ENCODE data around the gene CDKAL1.

Gene CDKAL1

DNA sequence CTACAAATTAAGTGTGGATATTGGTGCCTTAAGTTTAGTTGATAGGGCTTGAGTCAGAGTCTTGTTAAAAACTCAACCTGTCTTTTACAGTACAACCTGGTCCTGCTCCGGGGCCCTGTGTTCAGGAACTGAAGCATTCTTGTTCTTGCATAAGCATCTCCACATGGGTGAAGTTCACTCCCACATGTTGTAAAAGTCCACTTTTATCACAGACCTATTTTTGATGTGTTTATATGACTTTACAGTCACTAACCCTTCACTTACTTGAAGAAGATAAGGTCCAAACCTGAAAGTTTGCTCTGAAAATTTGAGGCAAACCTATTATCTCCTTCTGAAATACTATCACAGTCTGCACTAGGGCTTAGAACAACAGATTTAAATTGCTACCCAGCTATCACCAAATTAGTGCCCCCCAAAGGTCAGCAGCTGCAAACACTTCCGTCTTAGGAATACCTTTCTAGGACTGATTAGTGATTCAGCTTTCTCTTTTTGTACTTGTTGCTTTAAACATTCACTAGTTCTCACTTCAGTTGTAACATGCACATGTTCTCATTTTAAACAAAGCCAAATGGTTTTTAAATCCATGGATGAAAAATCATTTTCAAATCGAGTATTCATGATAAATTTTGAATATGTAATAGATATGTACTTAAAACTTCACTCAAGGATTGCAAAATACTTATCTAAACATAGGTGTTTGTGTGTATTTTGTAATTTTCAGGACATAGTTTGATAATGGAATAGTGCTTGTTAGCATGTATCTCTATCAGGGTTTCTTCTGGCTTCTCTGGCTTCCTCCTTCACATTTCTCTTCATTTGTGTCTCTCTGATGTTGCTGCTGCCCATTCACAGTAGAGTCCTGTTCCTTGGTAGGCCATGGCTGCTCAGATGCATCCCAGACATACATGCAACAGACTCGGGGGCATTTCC, 589.5 kb downstream of the CDKAL1 start:
- no peak for TF ChIP-seq CTBP1 (IDR thresholded peaks at IDR 0.05; ENCODE audit: borderline replicate concordance)
- TF ChIP-seq ZNF384 (IDR thresholded peaks at IDR 0.05), result no peak
- no peak for TF ChIP-seq FOXM1 (IDR thresholded peaks at IDR 0.05; ENCODE audit: borderline replicate concordance)
- TF ChIP-seq HDGF (IDR thresholded peaks at IDR 0.05; ENCODE audit: borderline replicate concordance), result no peak
- no peak for TF ChIP-seq L3MBTL2 (conservative IDR thresholded peaks at IDR 0.05)
- TF ChIP-seq ELF4 (IDR thresholded peaks at IDR 0.05), result no peak
- TF ChIP-seq BHLHE40 (IDR thresholded peaks at IDR 0.05; ENCODE audit: borderline replicate concordance), result no peak
- TF ChIP-seq, protein P1, sequence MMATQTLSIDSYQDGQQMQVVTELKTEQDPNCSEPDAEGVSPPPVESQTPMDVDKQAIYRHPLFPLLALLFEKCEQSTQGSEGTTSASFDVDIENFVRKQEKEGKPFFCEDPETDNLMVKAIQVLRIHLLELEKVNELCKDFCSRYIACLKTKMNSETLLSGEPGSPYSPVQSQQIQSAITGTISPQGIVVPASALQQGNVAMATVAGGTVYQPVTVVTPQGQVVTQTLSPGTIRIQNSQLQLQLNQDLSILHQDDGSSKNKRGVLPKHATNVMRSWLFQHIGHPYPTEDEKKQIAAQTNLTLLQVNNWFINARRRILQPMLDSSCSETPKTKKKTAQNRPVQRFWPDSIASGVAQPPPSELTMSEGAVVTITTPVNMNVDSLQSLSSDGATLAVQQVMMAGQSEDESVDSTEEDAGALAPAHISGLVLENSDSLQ (IDR thresholded peaks at IDR 0.05), result no peak
- no peak for DNase-seq (ENCODE audit: extremely low spot score)
- ChIA-PET CTCF (interaction anchor here (1.2 kb wide), 1 partner anchor 22 kb away, joined by 3 read pairs; no protein-coding TSS in a partner anchor), POLR2A (no interaction called here)

DNA sequence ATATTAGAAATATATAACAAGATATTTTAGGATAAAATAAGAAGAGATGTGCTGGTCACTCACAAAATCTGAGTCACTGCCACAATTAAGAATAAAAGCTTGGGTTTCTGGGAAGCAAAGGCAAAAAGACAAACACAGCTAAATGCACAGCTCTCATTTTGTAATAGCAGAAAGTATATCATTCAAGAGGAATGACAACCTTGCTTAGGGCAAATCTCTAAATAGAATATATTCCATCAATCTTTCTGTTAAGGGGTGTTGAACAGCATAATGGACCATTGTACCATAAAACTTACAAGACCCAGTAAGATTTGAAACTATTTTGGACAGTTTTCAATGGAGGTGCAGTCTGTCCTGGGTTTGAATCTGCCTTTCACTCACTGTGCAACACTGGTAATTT, 594.3 kb downstream of the CDKAL1 start:
- ChIA-PET POLR2A (no interaction called here), CTCF (no interaction called here)
- no peak for DNase-seq (ENCODE audit: extremely low spot score)
- no peak for TF ChIP-seq FOXM1 (IDR thresholded peaks at IDR 0.05; ENCODE audit: borderline replicate concordance)
- TF ChIP-seq ARNT (IDR thresholded peaks at IDR 0.05), result no peak
- no peak for TF ChIP-seq BHLHE40 (IDR thresholded peaks at IDR 0.05; ENCODE audit: borderline replicate concordance)
- TF ChIP-seq L3MBTL2 (conservative IDR thresholded peaks at IDR 0.05), result no peak
- TF ChIP-seq SP1 (IDR thresholded peaks at IDR 0.05), result no peak
- TF ChIP-seq, protein P1 (IDR thresholded peaks at IDR 0.05), result no peak
- no peak for TF ChIP-seq FOXK2 (IDR thresholded peaks at IDR 0.05)

DNA sequence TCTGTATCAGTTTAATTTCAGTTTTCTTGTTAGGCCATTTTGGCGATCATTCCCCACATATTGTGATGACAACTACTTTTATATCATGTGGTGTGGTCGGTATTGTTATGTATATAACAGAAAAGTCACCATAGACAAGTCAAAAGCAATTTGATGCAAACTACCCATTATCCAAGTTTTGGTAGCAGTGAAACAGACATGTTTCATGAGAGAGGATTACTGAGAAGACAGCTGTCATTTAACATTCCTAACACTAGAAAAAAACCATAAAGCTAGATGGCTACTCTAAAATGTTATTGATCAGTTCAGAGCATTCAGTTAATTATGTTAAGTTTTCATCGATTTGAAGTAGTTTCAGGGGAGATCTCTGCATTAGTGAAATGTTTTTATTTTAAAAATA, 597.1 kb downstream of the CDKAL1 start:
- CTCF ChIA-PET, result no interaction called here
- POLR2A ChIA-PET, result no interaction called here
- TF ChIP-seq FOXM1 (IDR thresholded peaks at IDR 0.05; ENCODE audit: borderline replicate concordance) (no peak), SP1 (IDR thresholded peaks at IDR 0.05) (no peak), BHLHE40 (IDR thresholded peaks at IDR 0.05; ENCODE audit: borderline replicate concordance) (no peak), ZNF384 (IDR thresholded peaks at IDR 0.05) (no peak), LEF1 (IDR thresholded peaks at IDR 0.05; ENCODE audit: borderline replicate concordance) (no peak)
- TF ChIP-seq, protein P1 (IDR thresholded peaks at IDR 0.05), result no peak
- no peak for DNase-seq (ENCODE audit: extremely low spot score)

DNA sequence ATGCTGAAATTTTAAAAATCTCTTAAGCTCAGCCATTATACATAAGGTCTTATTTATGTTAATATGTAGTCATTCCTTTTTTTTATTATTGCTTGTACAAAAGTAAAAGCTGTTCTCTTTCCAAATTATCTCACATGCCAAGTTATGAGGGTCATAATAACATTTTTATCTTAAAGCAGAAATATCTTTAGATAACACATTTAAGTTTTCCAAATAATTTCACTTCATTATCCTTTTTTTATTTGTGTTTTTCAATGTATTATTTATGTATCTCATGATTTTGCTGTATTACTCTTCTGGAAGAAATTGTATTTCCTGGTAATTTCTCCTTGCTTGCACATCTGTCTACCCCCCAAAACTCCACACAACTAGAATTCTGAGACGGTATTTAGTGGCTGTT, 598.2 kb downstream of the CDKAL1 start:
- TF ChIP-seq SP1 (IDR thresholded peaks at IDR 0.05) (no peak), BHLHE40 (IDR thresholded peaks at IDR 0.05; ENCODE audit: borderline replicate concordance) (no peak), ZNF384 (IDR thresholded peaks at IDR 0.05) (no peak), L3MBTL2 (conservative IDR thresholded peaks at IDR 0.05) (no peak), SUZ12 (IDR thresholded peaks at IDR 0.05) (no peak), NFRKB (IDR thresholded peaks at IDR 0.05) (no peak), TARDBP (IDR thresholded peaks at IDR 0.05) (no peak), FOXK2 (IDR thresholded peaks at IDR 0.05) (no peak), ELF4 (IDR thresholded peaks at IDR 0.05) (no peak), ARNT (IDR thresholded peaks at IDR 0.05) (no peak), HDGF (IDR thresholded peaks at IDR 0.05; ENCODE audit: borderline replicate concordance) (no peak), FOXA1 (IDR thresholded peaks at IDR 0.05) (no peak), FOXM1 (IDR thresholded peaks at IDR 0.05; ENCODE audit: borderline replicate concordance) (no peak), CTBP1 (IDR thresholded peaks at IDR 0.05; ENCODE audit: borderline replicate concordance) (no peak), LEF1 (IDR thresholded peaks at IDR 0.05; ENCODE audit: borderline replicate concordance) (no peak)
- TF ChIP-seq, protein P1 (IDR thresholded peaks at IDR 0.05), result no peak
- no peak for DNase-seq (ENCODE audit: extremely low spot score)
- POLR2A ChIA-PET, result interaction anchor here (1.7 kb wide), 1 partner anchor 9 kb away, joined by 5 read pairs; no protein-coding TSS in a partner anchor
- CTCF ChIA-PET, result no interaction called here

DNA sequence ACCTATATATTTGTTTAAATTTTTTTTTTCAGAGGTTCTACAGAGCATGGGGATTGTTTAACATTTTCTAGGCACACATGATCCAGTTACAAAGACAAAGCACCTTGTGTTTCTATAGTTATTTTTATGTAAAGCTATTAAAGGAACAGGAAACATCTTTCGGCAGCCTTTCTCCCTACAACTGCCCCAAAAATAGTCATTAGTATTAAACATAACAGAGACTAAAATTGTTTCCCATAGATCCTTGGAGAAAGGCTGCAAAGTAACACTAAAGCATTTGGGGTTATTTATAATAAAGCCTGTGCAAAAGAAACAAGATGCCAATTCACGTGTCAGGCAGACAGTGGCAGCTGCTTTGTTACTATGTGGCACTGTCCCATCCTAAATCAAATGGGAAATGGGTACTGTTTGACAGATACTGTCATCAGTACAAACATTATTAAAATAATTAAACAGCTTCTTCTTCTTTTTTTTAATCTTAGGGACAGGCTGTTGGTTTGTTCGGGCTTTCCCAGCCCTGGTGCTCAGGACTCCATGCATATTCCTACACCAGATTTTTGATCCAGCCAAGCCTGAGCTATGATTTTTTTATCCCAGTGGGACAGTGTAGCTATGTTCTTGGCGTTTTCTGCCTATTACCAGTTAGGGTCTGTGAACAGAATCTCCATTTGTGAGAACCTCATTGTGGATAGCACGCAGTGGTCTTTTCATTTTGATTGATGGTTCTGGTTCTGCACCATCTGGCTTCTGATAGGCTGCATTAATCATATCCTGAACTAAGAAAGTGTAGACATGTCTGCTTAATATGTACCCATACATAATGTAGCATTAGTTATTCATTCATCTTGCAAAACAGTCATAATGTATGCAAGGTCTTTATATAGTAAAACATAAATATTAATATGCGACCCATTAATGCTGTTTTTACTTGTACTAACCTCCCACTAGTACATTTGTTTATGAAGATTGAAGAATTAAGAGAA, 598.9 kb downstream of the CDKAL1 start:
- DNase-seq (ENCODE audit: extremely low spot score), result no peak
- POLR2A ChIA-PET, result interaction anchor here (1.7 kb wide), 1 partner anchor 9 kb away, joined by 5 read pairs; no protein-coding TSS in a partner anchor
- CTCF ChIA-PET, result no interaction called here
- 0 out of 2 replicates have a peak, but pooled peaks have one; percentile 16 for TF ChIP-seq ZNF384 (IDR thresholded peaks at IDR 0.05)
- TF ChIP-seq FOXK2 (IDR thresholded peaks at IDR 0.05), result no peak
- no peak for TF ChIP-seq SUZ12 (IDR thresholded peaks at IDR 0.05)
- TF ChIP-seq, protein P1 (IDR thresholded peaks at IDR 0.05), result no peak
- no peak for TF ChIP-seq LEF1 (IDR thresholded peaks at IDR 0.05; ENCODE audit: borderline replicate concordance)
